Caco-2 (cell line): ENCODE measurements around the gene FBXW9. TPM values are rescaled to one million over a fixed set of nuclear protein-coding genes. Genes with fewer than 3 reads are reported as not detected.

Source experiments
- BruUV-seq: library from RNA; stranded (reverse); fragments of 400-500 nt; replicated peaks from 2 replicates; lab custom pipeline; 2021; lab: Mats Ljungman, UMichigan
- CTCF ChIA-PET: fragments of 300-600 bp; sonication (Branson Sonifier 250); formaldehyde crosslinking; loops from one replicate; lab custom pipeline; 2022; ENCODE audit warnings: antibody characterized with exemption; lab: Charles Lee
- POLR2A ChIA-PET: fragments of 300-600 bp; sonication (Branson Sonifier 250); formaldehyde crosslinking; loops from one replicate; lab custom pipeline; 2022; ENCODE audit warnings: antibody characterized with exemption; lab: Charles Lee
- DNase-seq, 2 experiments: peaks; one replicate each; pipeline versions ENCODE4 v3.0.0 to v3.0.0-alpha.2; 2020 to 2022
- H3K27me3 ChIP-seq: replicated peaks from 2 replicates; pipeline ENCODE4 v1.6.0; 2011; ENCODE audit warnings: low read length; ENCODE audit not compliant: control insufficient read depth, insufficient read depth
- H3K36me3 ChIP-seq: 2 replicates; pipeline ENCODE4 v1.5.1; 2011; ENCODE audit warnings: low read length; ENCODE audit not compliant: control insufficient read depth, insufficient read depth
- H3K4me1 ChIP-seq: fragments of 250-450 bp; sonication (Bioruptor Pico); 2 replicates; pipeline ENCODE4 v1.5.1; 2020; ENCODE audit warnings: mild to moderate bottlenecking
- H3K4me3 ChIP-seq: 2 replicates; pipeline ENCODE4 v1.5.1; 2011; ENCODE audit warnings: low read depth, mild to moderate bottlenecking, control low read depth, low read length
- H3K9me3 ChIP-seq: fragments of 250-450 bp; sonication (Bioruptor Pico); 2 replicates; pipeline ENCODE4 v1.5.1; 2020; ENCODE audit warnings: mild to moderate bottlenecking, moderate library complexity
- H3K27ac Mint-ChIP-seq: one replicate; pipeline ENCODE4 v1.8.0; 2022; ENCODE audit warnings: mixed read lengths; ENCODE audit not compliant: unreplicated experiment
- H3K27me3 Mint-ChIP-seq: one replicate; pipeline ENCODE4 v1.8.0; 2022; ENCODE audit warnings: mixed read lengths; ENCODE audit not compliant: insufficient read depth, unreplicated experiment
- H3K36me3 Mint-ChIP-seq: one replicate; pipeline ENCODE4 v1.8.0; 2022; ENCODE audit warnings: mild to moderate bottlenecking, mixed read lengths; ENCODE audit not compliant: insufficient read depth, unreplicated experiment
- H3K4me1 Mint-ChIP-seq: one replicate; pipeline ENCODE4 v1.8.0; 2022; ENCODE audit warnings: low read depth, mixed read lengths; ENCODE audit not compliant: unreplicated experiment
- H3K4me3 Mint-ChIP-seq: one replicate; pipeline ENCODE4 v1.8.0; 2022; ENCODE audit warnings: mild to moderate bottlenecking, moderate library complexity, mixed read lengths; ENCODE audit not compliant: unreplicated experiment
- H3K9me3 Mint-ChIP-seq: one replicate; pipeline ENCODE4 v1.8.0; 2022; ENCODE audit warnings: mixed read lengths; ENCODE audit not compliant: unreplicated experiment
- intact Hi-C: fragments of 100-400 bp; cut with micrococcal nuclease; formaldehyde crosslinking; loops from one replicate; pipeline ENCODE4 v1.10.0; 2022; ENCODE audit not compliant: unreplicated experiment
- total RNA-seq: library from RNA; stranded (reverse); gene quantifications from 2 replicates; pipeline ENCODE4 v1.2.3, GENCODE V29; 2022
- TF ChIP-seq, protein P1 (sequence below), 2 experiments: fragments of 200-600 bp in 1 of 2; IDR thresholded peaks; 1 replicate in 1 of 2; 2 replicates in 1 of 2; pipeline versions ENCODE4 v1.5.1 to v1.8.0; 2011 to 2022; ENCODE audit warnings: antibody characterized with exemption in 1 of 2, control low read depth in 1 of 2, inconsistent platforms in 1 of 2, low read depth in 1 of 2, low read length in 1 of 2, mild to moderate bottlenecking in 1 of 2, moderate library complexity in 1 of 2; ENCODE audit not compliant: insufficient read depth in 1 of 2, severe bottlenecking in 1 of 2, unreplicated experiment in 1 of 2

FBXW9 gene
- total RNA-seq, 1 experiment from 2014 or later = 8.3 TPM

DNA sequence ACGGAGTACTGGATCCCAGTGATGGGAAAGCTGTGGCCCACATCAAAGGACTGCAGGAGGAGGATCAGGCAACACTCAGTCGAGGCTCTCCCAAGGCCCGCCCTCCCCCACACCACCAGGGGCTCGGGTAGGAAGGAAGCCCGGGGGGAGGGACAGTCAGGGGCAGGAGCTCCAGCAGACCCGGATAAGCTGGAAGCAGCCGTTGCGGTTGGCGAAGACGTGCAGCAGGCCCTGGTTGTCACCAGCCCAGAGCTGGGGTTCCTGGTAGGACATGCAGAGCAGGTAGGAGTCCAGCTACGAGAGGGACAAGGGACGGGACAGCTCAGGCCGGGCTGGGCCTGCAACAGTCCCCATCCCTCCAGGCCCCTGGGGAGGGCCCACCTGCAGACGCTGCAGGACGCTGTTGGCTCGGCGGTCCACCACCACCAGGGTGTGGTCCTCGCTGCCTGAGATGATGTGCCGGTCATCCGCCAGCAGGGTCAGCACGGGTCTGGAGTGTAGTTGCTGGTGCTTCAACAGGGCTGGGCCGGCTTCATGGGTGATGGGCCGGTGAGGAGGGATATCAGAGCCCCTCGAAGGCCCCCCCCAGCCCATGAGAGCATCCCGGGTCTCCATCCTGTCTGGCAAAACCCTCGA lies 6.7 kb downstream of the FBXW9 start:
- H3K9me3 ChIP-seq = no peaks in the 10 kb centered on the region
- H3K4me1 Mint-ChIP-seq = peaks cover 5% of the 10 kb centered on the region
- H3K36me3 ChIP-seq = peaks cover 1% of the 10 kb centered on the region; the same call in 1 of the 2 replicates

DNA sequence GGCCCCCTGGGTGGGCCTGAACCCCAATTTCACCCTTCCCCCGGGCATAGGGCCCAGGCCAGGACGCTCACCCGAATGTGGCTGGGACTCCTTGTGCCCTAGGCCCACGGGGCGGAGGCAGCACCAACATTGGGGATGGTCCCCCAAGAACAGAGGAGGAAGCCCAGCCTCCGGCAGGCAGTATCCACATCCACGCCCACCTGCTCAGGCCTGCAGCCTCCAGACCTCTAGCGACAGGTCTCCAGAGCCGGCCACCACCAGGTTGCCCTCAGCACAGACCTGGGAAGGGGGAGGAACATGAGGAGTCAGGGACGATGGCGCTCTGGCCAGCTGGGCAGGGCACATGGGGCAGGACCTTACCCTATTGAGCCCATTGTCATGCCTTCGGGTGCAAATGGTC lies 7.4 kb downstream of the FBXW9 start:
- Mint-ChIP-seq H3K4me1 (peaks cover 5% of the 10 kb centered on the region), H3K4me3 (no peak overlapping the region), H3K36me3 (no peaks in the 10 kb centered on the region), H3K27ac (no peak overlapping the region), H3K27me3 (no peaks in the 10 kb centered on the region), H3K9me3 (no peaks in the 10 kb centered on the region)
- Histone ChIP-seq H3K27me3 (no peaks in the 10 kb centered on the region), H3K4me1 (no peaks in the 10 kb centered on the region), H3K36me3 (peaks cover 1% of the 10 kb centered on the region; the same call in 1 of the 2 replicates), H3K4me3 (no peak overlapping the region), H3K9me3 (no peaks in the 10 kb centered on the region)
- no peak for DNase-seq
- ChIA-PET POLR2A (no interaction called here), CTCF (no interaction called here)
- TF ChIP-seq, protein P1, sequence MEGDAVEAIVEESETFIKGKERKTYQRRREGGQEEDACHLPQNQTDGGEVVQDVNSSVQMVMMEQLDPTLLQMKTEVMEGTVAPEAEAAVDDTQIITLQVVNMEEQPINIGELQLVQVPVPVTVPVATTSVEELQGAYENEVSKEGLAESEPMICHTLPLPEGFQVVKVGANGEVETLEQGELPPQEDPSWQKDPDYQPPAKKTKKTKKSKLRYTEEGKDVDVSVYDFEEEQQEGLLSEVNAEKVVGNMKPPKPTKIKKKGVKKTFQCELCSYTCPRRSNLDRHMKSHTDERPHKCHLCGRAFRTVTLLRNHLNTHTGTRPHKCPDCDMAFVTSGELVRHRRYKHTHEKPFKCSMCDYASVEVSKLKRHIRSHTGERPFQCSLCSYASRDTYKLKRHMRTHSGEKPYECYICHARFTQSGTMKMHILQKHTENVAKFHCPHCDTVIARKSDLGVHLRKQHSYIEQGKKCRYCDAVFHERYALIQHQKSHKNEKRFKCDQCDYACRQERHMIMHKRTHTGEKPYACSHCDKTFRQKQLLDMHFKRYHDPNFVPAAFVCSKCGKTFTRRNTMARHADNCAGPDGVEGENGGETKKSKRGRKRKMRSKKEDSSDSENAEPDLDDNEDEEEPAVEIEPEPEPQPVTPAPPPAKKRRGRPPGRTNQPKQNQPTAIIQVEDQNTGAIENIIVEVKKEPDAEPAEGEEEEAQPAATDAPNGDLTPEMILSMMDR (IDR thresholded peaks at IDR 0.05; ENCODE audit: insufficient read depth in 1 of 2, low read depth in 1 of 2, low read length in 1 of 2, severe bottlenecking in 1 of 2, unreplicated experiment in 1 of 2) = no peak
- intact Hi-C loops = no loop called here
- BruUV-seq = no TSS peak

More for the DNA sequence above, 6.7 kb downstream of the FBXW9 start:
- H3K27ac Mint-ChIP-seq = no peak overlapping the region
- H3K36me3 Mint-ChIP-seq = no peaks in the 10 kb centered on the region
- Histone ChIP-seq H3K4me3 (no peak overlapping the region), H3K27me3 (no peaks in the 10 kb centered on the region), H3K4me1 (no peaks in the 10 kb centered on the region)
- CTCF ChIA-PET = no interaction called here
- POLR2A ChIA-PET = no interaction called here
- TF ChIP-seq, protein P1 (IDR thresholded peaks at IDR 0.05; ENCODE audit: insufficient read depth in 1 of 2, low read depth in 1 of 2, low read length in 1 of 2, severe bottlenecking in 1 of 2, unreplicated experiment in 1 of 2) = no peak
- no peaks in the 10 kb centered on the region for H3K9me3 Mint-ChIP-seq
- intact Hi-C loops = no loop called here
- no peak overlapping the region for H3K4me3 Mint-ChIP-seq
- no TSS peak for BruUV-seq
- H3K27me3 Mint-ChIP-seq = no peaks in the 10 kb centered on the region
- DNase-seq = no peak

DNA sequence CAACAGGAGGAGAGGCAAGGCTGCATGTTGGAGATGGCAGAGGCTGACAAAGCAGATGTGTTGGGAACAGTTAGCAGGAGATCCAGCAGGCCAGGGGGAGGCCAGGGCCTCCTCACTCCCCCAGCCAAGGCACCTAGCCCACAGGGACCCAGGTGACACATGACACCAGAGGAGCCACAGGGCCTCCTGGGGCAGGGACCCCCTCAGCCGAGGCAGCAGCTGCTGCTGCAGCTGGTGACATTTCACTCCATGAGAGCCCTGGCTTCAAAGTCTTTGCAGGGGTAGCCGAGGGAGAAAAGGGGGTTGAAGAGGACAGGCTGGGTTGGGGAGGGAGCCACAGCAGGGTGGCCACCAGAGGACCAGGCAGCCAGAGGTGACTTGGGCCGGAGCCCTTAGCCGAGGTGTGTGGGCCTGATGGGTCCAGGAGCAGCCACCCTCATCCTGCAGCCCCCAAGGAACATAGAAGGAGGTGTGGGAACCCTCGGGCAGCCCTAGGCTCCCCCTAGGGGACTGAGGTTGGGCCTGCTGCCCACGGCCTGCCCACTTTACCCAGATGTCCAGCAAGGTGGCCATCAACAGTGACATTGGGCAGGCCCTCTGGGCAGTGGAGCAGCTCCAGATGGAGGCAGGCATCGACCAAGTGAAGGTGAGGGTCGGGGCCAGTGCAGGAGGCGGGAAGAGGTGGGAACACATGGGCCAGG lies 8.8 kb downstream of the FBXW9 start, which contains the start of gene GNG14:
TSS of gene GNG14 (plus strand) at position 503 of the 701 bp plus-strand sequence. CDS start at position 554, 51 bp downstream.
- Histone ChIP-seq H3K36me3 (no peaks in the 10 kb centered on the region), H3K27me3 (no peaks in the 10 kb centered on the region), H3K4me3 (no peak within 1 kb of the TSS), H3K9me3 (no peaks in the 10 kb centered on the region), H3K4me1 (no peaks in the 10 kb centered on the region)
- no peak within 1 kb of the TSS for H3K4me3 Mint-ChIP-seq
- TF ChIP-seq, protein P1 (IDR thresholded peaks at IDR 0.05; ENCODE audit: insufficient read depth in 1 of 2, low read depth in 1 of 2, low read length in 1 of 2, severe bottlenecking in 1 of 2, unreplicated experiment in 1 of 2) = no peak
- no peaks in the 10 kb centered on the region for H3K9me3 Mint-ChIP-seq
- CTCF ChIA-PET = interaction anchor here (0.7 kb wide), 2 partner anchors 17 to 68 kb away, joined by 3 to 4 read pairs; no protein-coding TSS in a partner anchor
- H3K4me1 Mint-ChIP-seq = peaks cover 5% of the 10 kb centered on the region
- POLR2A ChIA-PET = no interaction called here
- intact Hi-C loops = no loop called here
- BruUV-seq = no TSS peak
- H3K27me3 Mint-ChIP-seq = no peaks in the 10 kb centered on the region
- H3K27ac Mint-ChIP-seq = no peak within 1 kb of the TSS
- no peaks in the 10 kb centered on the region for H3K36me3 Mint-ChIP-seq
- DNase-seq = no peak
